ENCODE data around the gene KIRREL3. TPM values are rescaled to one million over a fixed set of nuclear protein-coding genes. Genes with fewer than 3 reads are reported as not detected.
A peak's percentile ranks its signal among the peaks of the same experiment; 100 is the strongest.

Gene KIRREL3
- total and polyA plus RNA-seq, 9 of the 15 experiments (the other 6 are each of a cell fraction or from before 2014, with no cell fraction given) = 0.04 to 0.10 TPM; not detected in 7

DNA sequence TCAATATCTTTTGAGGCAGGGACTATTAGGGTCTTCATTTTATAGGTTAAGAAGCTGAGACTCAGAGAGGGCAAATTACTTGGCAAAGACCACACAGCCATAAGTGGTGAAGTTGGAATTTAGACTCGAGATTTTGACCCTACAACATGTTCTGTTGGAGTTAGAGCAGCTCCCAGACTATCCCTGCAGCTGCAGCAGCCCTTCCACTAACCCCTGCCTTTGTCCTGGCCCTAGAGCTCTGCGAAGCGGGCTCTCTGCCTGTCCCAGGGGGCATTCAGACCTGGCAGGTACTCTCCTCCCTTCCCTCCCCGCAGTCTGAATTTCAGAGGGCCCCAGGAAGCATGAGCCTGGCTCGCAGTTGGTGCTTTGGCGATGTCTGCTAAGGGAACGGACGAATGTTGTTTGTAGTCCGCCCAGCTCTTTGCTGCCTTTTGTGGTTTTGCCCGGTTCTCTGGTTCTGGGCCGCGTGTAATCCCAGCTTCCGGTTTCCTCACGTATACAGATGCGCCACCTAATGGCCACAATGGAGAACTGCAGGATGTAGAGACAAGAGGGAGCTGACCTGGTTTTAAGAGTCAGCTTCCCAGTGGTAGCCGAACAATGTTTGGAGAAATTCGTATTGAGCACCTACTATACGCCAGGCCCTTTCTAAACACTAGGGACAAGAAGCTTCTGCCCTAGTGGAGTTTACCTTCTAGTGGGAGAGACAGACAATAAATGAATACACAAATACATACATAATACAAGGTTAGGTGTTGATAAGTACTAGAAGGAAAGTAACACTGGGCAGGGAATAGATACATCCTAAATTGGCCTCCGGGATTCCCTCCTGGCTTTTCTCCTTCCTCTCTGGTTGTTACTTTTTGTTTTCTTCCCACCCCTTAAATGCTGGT is 519.9 kb downstream of the KIRREL3 start (continued):
- TF ChIP-seq LEF1 (IDR thresholded peaks at IDR 0.05) (no peak), RB1 (IDR thresholded peaks at IDR 0.05; ENCODE audit: low read depth) (peak; percentile 48; the same call in 1 of the 2 replicates), BCL6 (CRISPR knock-in tag; IDR thresholded peaks at IDR 0.05) (no peak), JUN (IDR thresholded peaks at IDR 0.05; ENCODE audit: borderline replicate concordance, low read depth, low read length) (no peak), JUN (CRISPR knock-in tag; IDR thresholded peaks at IDR 0.05; ENCODE audit: borderline replicate concordance) (no peak), HMGN3 (IDR thresholded peaks at IDR 0.05; ENCODE audit: borderline replicate concordance, extremely low read depth, insufficient read length, low read depth, low read length) (no peak), SMARCA5 (IDR thresholded peaks at IDR 0.05) (no peak), TAF9B (IDR thresholded peaks at IDR 0.05; ENCODE audit: partially characterized antibody) (no peak), ZNF436 (CRISPR knock-in tag; IDR thresholded peaks at IDR 0.05) (no peak), CBFB (CRISPR knock-in tag; IDR thresholded peaks at IDR 0.05) (peak; percentile 91), MEIS2 (IDR thresholded peaks at IDR 0.05; ENCODE audit: partially characterized antibody) (no peak), SAP30 (IDR thresholded peaks at IDR 0.05; ENCODE audit: borderline replicate concordance, insufficient read depth, low read depth, low read length, poor library complexity, severe bottlenecking) (no peak), SMC3 (conservative IDR thresholded peaks at IDR 0.05; ENCODE audit: insufficient read depth, low read depth, low read length) (peak; percentile 76), ETV5 (CRISPR knock-in tag; IDR thresholded peaks at IDR 0.05; ENCODE audit: low read depth) (peak; percentile 91), SETDB1 (IDR thresholded peaks at IDR 0.05; ENCODE audit: low read length) (no peak), SAFB2 (IDR thresholded peaks at IDR 0.05; ENCODE audit: borderline replicate concordance, low read depth, low read length, severe bottlenecking) (no peak), RBM39 (optimal IDR thresholded peaks at IDR 0.05; ENCODE audit: low read depth, low read length) (no peak), ZNF551 (CRISPR knock-in tag; IDR thresholded peaks at IDR 0.05) (no peak), ZBED1 (IDR thresholded peaks at IDR 0.05) (no peak), BACH1 (tag; IDR thresholded peaks at IDR 0.05) (no peak)
- TF ChIP-seq, protein P1, sequence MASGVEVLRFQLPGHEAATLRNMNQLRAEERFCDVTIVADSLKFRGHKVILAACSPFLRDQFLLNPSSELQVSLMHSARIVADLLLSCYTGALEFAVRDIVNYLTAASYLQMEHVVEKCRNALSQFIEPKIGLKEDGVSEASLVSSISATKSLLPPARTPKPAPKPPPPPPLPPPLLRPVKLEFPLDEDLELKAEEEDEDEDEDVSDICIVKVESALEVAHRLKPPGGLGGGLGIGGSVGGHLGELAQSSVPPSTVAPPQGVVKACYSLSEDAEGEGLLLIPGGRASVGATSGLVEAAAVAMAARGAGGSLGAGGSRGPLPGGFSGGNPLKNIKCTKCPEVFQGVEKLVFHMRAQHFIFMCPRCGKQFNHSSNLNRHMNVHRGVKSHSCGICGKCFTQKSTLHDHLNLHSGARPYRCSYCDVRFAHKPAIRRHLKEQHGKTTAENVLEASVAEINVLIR (CRISPR knock-in tag; IDR thresholded peaks at IDR 0.05) = no peak
- TF ChIP-seq, protein P2, sequence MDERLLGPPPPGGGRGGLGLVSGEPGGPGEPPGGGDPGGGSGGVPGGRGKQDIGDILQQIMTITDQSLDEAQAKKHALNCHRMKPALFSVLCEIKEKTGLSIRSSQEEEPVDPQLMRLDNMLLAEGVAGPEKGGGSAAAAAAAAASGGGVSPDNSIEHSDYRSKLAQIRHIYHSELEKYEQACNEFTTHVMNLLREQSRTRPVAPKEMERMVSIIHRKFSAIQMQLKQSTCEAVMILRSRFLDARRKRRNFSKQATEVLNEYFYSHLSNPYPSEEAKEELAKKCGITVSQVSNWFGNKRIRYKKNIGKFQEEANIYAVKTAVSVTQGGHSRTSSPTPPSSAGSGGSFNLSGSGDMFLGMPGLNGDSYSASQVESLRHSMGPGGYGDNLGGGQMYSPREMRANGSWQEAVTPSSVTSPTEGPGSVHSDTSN (CRISPR knock-in tag; IDR thresholded peaks at IDR 0.05; ENCODE audit: low read depth) = no peak
- TF ChIP-seq, protein P2 (tag; conservative IDR thresholded peaks at IDR 0.05; ENCODE audit: low read depth) = no peak
- TF ChIP-seq, protein P3, sequence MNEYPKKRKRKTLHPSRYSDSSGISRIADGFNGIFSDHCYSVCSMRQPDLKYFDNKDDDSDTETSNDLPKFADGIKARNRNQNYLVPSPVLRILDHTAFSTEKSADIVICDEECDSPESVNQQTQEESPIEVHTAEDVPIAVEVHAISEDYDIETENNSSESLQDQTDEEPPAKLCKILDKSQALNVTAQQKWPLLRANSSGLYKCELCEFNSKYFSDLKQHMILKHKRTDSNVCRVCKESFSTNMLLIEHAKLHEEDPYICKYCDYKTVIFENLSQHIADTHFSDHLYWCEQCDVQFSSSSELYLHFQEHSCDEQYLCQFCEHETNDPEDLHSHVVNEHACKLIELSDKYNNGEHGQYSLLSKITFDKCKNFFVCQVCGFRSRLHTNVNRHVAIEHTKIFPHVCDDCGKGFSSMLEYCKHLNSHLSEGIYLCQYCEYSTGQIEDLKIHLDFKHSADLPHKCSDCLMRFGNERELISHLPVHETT (CRISPR knock-in tag; conservative IDR thresholded peaks at IDR 0.05 in 1 of 2, IDR thresholded peaks at IDR 0.05 in 1 of 2) = no peak

Data from K562 (cell line).